NCI-H345 treated with DMSO at 0.1 percent for 48 hours (cell line): ENCODE measurements around the gene NR4A1.

Experiments used
- DNase-seq: peaks from one replicate; lab custom pipeline; 2025; ENCODE audit not compliant: unreplicated experiment; lab: John Stamatoyannopoulos, UW

Gene NR4A1

GRCh38 chr12:52018433-52019112 lies 32.7 kb upstream of the NR4A1 start:
- peak; percentile 68 for DNase-seq

- peak; percentile 60 for DNase-seq
Measured at GRCh38 chr12:52019113-52019770, 32.0 kb upstream of the NR4A1 start.

- DNase-seq, result peak; percentile 44
Measured at GRCh38 chr12:52020539-52021336, 30.5 kb upstream of the NR4A1 start.

GRCh38 chr12:52022841-52023181 lies 28.4 kb upstream of the NR4A1 start:
- DNase-seq, result no peak

GRCh38 chr12:52023182-52023975 lies 27.9 kb upstream of the NR4A1 start:
- DNase-seq, result peak; percentile 66

GRCh38 chr12:52023976-52024688 lies 27.1 kb upstream of the NR4A1 start:
- no peak for DNase-seq

GRCh38 chr12:52024845-52025230 lies 26.4 kb upstream of the NR4A1 start:
- no peak for DNase-seq

- DNase-seq, result no peak
Measured at GRCh38 chr12:52026263-52026662, 25.0 kb upstream of the NR4A1 start.

- no peak for DNase-seq
Measured at GRCh38 chr12:52027085-52027843, 24.0 kb upstream of the NR4A1 start.

GRCh38 chr12:52029685-52030084 lies 21.6 kb upstream of the NR4A1 start:
- peak; percentile 76 for DNase-seq

- DNase-seq, result peak; percentile 19
Measured at GRCh38 chr12:52032446-52032803, 18.8 kb upstream of the NR4A1 start.

- peak; percentile 87 for DNase-seq
Measured at GRCh38 chr12:52032804-52033445, 18.3 kb upstream of the NR4A1 start.

- no peak for DNase-seq
Measured at GRCh38 chr12:52033446-52034140, 17.6 kb upstream of the NR4A1 start.

- no peak for DNase-seq
Measured at GRCh38 chr12:52035190-52035589, 16.1 kb upstream of the NR4A1 start.

- DNase-seq, result no peak
Measured at GRCh38 chr12:52035926-52036325, 15.3 kb upstream of the NR4A1 start.

- DNase-seq, result peak; percentile 32
Measured at GRCh38 chr12:52036587-52037171, 14.6 kb upstream of the NR4A1 start.

GRCh38 chr12:52037248-52037861 lies 13.9 kb upstream of the NR4A1 start:
- no peak for DNase-seq

- no peak for DNase-seq
Measured at GRCh38 chr12:52038447-52038846, 12.8 kb upstream of the NR4A1 start.
